HAP-1 (cell line): ENCODE results near the gene FBLN1.

Experiments
- DNase-seq, 2 experiments: peaks; one replicate each; pipeline ENCODE4 v3.0.0-alpha.2; 2016 to 2020; ENCODE audit warnings: low spot score in 2 of 2
- H3K27me3 ChIP-seq: fragments of 250-450 bp; sonication (Bioruptor Pico); 2 replicates; pipeline ENCODE4 v1.5.1; 2020; ENCODE audit warnings: low read depth, mild to moderate bottlenecking, moderate library complexity
- H3K36me3 ChIP-seq: fragments of 250-450 bp; sonication (Bioruptor Pico); replicated peaks from 2 replicates; pipeline ENCODE4 v1.5.1; 2020; ENCODE audit warnings: mild to moderate bottlenecking
- H3K4me1 ChIP-seq: fragments of 250-450 bp; sonication (Bioruptor Pico); 2 replicates; pipeline ENCODE4 v1.5.1; 2020; ENCODE audit warnings: mild to moderate bottlenecking
- H3K4me3 ChIP-seq: fragments of 250-450 bp; sonication (Bioruptor Pico); 2 replicates; pipeline ENCODE4 v1.5.1; 2020; ENCODE audit warnings: mild to moderate bottlenecking, moderate library complexity
- H3K9me3 ChIP-seq: fragments of 250-450 bp; sonication (Bioruptor Pico); 2 replicates; pipeline ENCODE4 v1.5.1; 2020; ENCODE audit warnings: mild to moderate bottlenecking, moderate library complexity
- in situ Hi-C: fragments of 300-500 bp; cut with MboI; formaldehyde crosslinking; loops from 3 replicates; pipeline ENCODE4 v1.14.3; 2020; ENCODE audit warnings: low sequenced_read_pairs, inconsistent platforms, mixed read lengths

Gene FBLN1

GRCh38 chr22:45544588-45545170, 42.0 kb downstream of the FBLN1 start:
- Histone ChIP-seq H3K4me3 (no peak overlapping the region), H3K4me1 (no peaks in the 10 kb centered on the region), H3K36me3 (peaks cover 92% of the 10 kb centered on the region), H3K27me3 (no peaks in the 10 kb centered on the region), H3K9me3 (no peaks in the 10 kb centered on the region)
- in situ Hi-C loops: no loop called here
- no peak for DNase-seq

GRCh38 chr22:45546333-45547015, 43.8 kb downstream of the FBLN1 start:
- no peak for DNase-seq
- in situ Hi-C loops: no loop called here
- Histone ChIP-seq H3K4me3 (no peak overlapping the region), H3K9me3 (no peaks in the 10 kb centered on the region), H3K36me3 (peaks cover 95% of the 10 kb centered on the region), H3K27me3 (no peaks in the 10 kb centered on the region), H3K4me1 (no peaks in the 10 kb centered on the region)

- in situ Hi-C loops: no loop called here
These were observed 44.3 kb downstream of the FBLN1 start for GRCh38 chr22:45547016-45547345.

GRCh38 chr22:45547731-45548130, 45.0 kb downstream of the FBLN1 start:
- Histone ChIP-seq H3K36me3 (peaks cover 92% of the 10 kb centered on the region), H3K27me3 (no peaks in the 10 kb centered on the region), H3K4me3 (no peak overlapping the region), H3K9me3 (no peaks in the 10 kb centered on the region), H3K4me1 (no peaks in the 10 kb centered on the region)
- DNase-seq: no peak
- in situ Hi-C loops: no loop called here

More at GRCh38 chr22:45547016-45547345, 44.3 kb downstream of the FBLN1 start:
- Histone ChIP-seq H3K4me1 (no peaks in the 10 kb centered on the region), H3K36me3 (peaks cover 95% of the 10 kb centered on the region), H3K9me3 (no peaks in the 10 kb centered on the region), H3K27me3 (no peaks in the 10 kb centered on the region), H3K4me3 (no peak overlapping the region)
- no peak for DNase-seq

GRCh38 chr22:45548247-45548840, 45.7 kb downstream of the FBLN1 start:
- DNase-seq: no peak
- Histone ChIP-seq H3K9me3 (no peaks in the 10 kb centered on the region), H3K4me1 (no peaks in the 10 kb centered on the region), H3K27me3 (no peaks in the 10 kb centered on the region), H3K4me3 (no peak overlapping the region), H3K36me3 (peaks cover 88% of the 10 kb centered on the region)
- in situ Hi-C loops: no loop called here

GRCh38 chr22:45548991-45549761, 46.5 kb downstream of the FBLN1 start:
- no peaks in the 10 kb centered on the region for H3K9me3 ChIP-seq
- in situ Hi-C loops: no loop called here
- no peak for DNase-seq
- no peak overlapping the region for H3K4me3 ChIP-seq
- no peaks in the 10 kb centered on the region for H3K4me1 ChIP-seq
- no peaks in the 10 kb centered on the region for H3K27me3 ChIP-seq
- H3K36me3 ChIP-seq: peaks cover 90% of the 10 kb centered on the region

GRCh38 chr22:45549762-45550378, 47.2 kb downstream of the FBLN1 start:
- in situ Hi-C loops: no loop called here
- Histone ChIP-seq H3K4me3 (no peak overlapping the region), H3K36me3 (peaks cover 89% of the 10 kb centered on the region), H3K27me3 (no peaks in the 10 kb centered on the region), H3K4me1 (no peaks in the 10 kb centered on the region), H3K9me3 (no peaks in the 10 kb centered on the region)
- no peak for DNase-seq

GRCh38 chr22:45550416-45550815, 47.7 kb downstream of the FBLN1 start:
- no peaks in the 10 kb centered on the region for H3K4me1 ChIP-seq
- no peaks in the 10 kb centered on the region for H3K9me3 ChIP-seq
- H3K36me3 ChIP-seq: peaks cover 85% of the 10 kb centered on the region
- no peak for DNase-seq
- no peaks in the 10 kb centered on the region for H3K27me3 ChIP-seq
- H3K4me3 ChIP-seq: no peak overlapping the region
- in situ Hi-C loops: no loop called here

- in situ Hi-C loops: no loop called here
- Histone ChIP-seq H3K9me3 (no peaks in the 10 kb centered on the region), H3K27me3 (no peaks in the 10 kb centered on the region), H3K36me3 (peaks cover 83% of the 10 kb centered on the region), H3K4me1 (no peaks in the 10 kb centered on the region), H3K4me3 (no peak overlapping the region)
- no peak for DNase-seq
These were observed 48.2 kb downstream of the FBLN1 start for GRCh38 chr22:45550891-45551290.

GRCh38 chr22:45551310-45552016, 48.8 kb downstream of the FBLN1 start:
- H3K4me3 ChIP-seq: no peak overlapping the region
- in situ Hi-C loops: no loop called here
- peaks cover 77% of the 10 kb centered on the region for H3K36me3 ChIP-seq

GRCh38 chr22:45552017-45552411, 49.3 kb downstream of the FBLN1 start:
- no peaks in the 10 kb centered on the region for H3K4me1 ChIP-seq
- no peak for DNase-seq
- in situ Hi-C loops: no loop called here
- H3K36me3 ChIP-seq: peaks cover 72% of the 10 kb centered on the region
- H3K4me3 ChIP-seq: no peak overlapping the region
- H3K27me3 ChIP-seq: no peaks in the 10 kb centered on the region
- no peaks in the 10 kb centered on the region for H3K9me3 ChIP-seq

More at GRCh38 chr22:45551310-45552016, 48.8 kb downstream of the FBLN1 start:
- no peaks in the 10 kb centered on the region for H3K4me1 ChIP-seq
- no peak for DNase-seq
- no peaks in the 10 kb centered on the region for H3K27me3 ChIP-seq
- no peaks in the 10 kb centered on the region for H3K9me3 ChIP-seq

GRCh38 chr22:45552580-45553350, 50.1 kb downstream of the FBLN1 start:
- Histone ChIP-seq H3K4me3 (no peak overlapping the region), H3K9me3 (no peaks in the 10 kb centered on the region), H3K27me3 (no peaks in the 10 kb centered on the region), H3K36me3 (peaks cover 67% of the 10 kb centered on the region), H3K4me1 (no peaks in the 10 kb centered on the region)
- in situ Hi-C loops: no loop called here
- no peak for DNase-seq
